HL-60 (cell line): ENCODE data around the gene PTPRR.

Experiments
- CTCF ChIP-seq: IDR thresholded peaks from one replicate; pipeline ENCODE4 v1.5.1; 2011; ENCODE audit warnings: low read length, control low read depth, inconsistent platforms; ENCODE audit not compliant: insufficient read depth
- GABPA ChIP-seq: IDR thresholded peaks from 2 replicates; pipeline ENCODE4 v1.6.1; 2012; ENCODE audit warnings: low read depth
- POLR2AphosphoS5 ChIP-seq: IDR thresholded peaks from 2 replicates; pipeline ENCODE4 v1.6.1; 2012; ENCODE audit warnings: low read depth
- SPI1 ChIP-seq: IDR thresholded peaks from 2 replicates; pipeline ENCODE4 v1.6.1; 2012; ENCODE audit warnings: low read depth, mild to moderate bottlenecking, borderline replicate concordance
- TF ChIP-seq, protein P1 (sequence below): IDR thresholded peaks from 2 replicates; pipeline ENCODE4 v1.6.1; 2012; ENCODE audit warnings: low read depth; ENCODE audit not compliant: insufficient replicate concordance

DNA sequence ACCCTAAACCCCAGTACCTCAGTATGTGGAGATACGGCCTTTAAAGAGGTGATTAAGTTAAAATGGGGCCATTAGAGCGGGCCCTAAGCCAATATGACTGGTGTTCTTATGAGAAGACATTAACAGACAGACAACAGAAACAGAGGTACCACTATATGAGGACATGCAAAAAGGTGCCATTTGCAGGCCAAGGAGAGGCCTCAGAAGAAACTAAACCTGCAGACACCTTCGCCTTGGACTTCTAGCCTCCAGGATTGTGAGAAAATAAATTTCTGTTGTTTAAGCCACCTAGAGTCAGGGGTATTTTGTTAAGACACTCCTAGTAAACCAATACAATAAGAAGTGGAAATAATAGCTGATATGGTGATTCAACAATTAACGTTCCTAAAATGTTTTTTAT lies 315.9 kb downstream of the PTPRR start:
- TF ChIP-seq POLR2AphosphoS5 (no peak), CTCF (no peak), GABPA (no peak), SPI1 (no peak)
- TF ChIP-seq, protein P1, sequence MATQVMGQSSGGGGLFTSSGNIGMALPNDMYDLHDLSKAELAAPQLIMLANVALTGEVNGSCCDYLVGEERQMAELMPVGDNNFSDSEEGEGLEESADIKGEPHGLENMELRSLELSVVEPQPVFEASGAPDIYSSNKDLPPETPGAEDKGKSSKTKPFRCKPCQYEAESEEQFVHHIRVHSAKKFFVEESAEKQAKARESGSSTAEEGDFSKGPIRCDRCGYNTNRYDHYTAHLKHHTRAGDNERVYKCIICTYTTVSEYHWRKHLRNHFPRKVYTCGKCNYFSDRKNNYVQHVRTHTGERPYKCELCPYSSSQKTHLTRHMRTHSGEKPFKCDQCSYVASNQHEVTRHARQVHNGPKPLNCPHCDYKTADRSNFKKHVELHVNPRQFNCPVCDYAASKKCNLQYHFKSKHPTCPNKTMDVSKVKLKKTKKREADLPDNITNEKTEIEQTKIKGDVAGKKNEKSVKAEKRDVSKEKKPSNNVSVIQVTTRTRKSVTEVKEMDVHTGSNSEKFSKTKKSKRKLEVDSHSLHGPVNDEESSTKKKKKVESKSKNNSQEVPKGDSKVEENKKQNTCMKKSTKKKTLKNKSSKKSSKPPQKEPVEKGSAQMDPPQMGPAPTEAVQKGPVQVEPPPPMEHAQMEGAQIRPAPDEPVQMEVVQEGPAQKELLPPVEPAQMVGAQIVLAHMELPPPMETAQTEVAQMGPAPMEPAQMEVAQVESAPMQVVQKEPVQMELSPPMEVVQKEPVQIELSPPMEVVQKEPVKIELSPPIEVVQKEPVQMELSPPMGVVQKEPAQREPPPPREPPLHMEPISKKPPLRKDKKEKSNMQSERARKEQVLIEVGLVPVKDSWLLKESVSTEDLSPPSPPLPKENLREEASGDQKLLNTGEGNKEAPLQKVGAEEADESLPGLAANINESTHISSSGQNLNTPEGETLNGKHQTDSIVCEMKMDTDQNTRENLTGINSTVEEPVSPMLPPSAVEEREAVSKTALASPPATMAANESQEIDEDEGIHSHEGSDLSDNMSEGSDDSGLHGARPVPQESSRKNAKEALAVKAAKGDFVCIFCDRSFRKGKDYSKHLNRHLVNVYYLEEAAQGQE, result no peak
